Choroid plexus epithelial cell (primary cell): ENCODE results near the gene OLA1.

Experiments
- DNase-seq: peaks from one replicate; pipeline ENCODE4 v3.0.0-alpha.2; 2010; ENCODE audit warnings: low read depth
- H3K4me3 ChIP-seq: 2 replicates; pipeline ENCODE4 v1.5.1; 2011; ENCODE audit warnings: low read depth, mild to moderate bottlenecking, control low read depth, low read length, moderate library complexity
- CTCF ChIP-seq: conservative IDR thresholded peaks from 2 replicates; pipeline ENCODE4 v1.5.1; 2011; ENCODE audit warnings: low read depth, mild to moderate bottlenecking, control low read depth, inconsistent platforms, low read length, moderate library complexity

The OLA1 gene

GRCh38 chr2:174184504-174184903 is 63.8 kb downstream of the OLA1 start:
- no peak for TF ChIP-seq CTCF
- no peak overlapping the region for H3K4me3 ChIP-seq
- DNase-seq, result no peak

- DNase-seq, result no peak
- no peak overlapping the region for H3K4me3 ChIP-seq
- no peak for TF ChIP-seq CTCF
Measured at GRCh38 chr2:174183076-174183475, 65.3 kb downstream of the OLA1 start.

GRCh38 chr2:174181368-174181767 is 67.0 kb downstream of the OLA1 start:
- DNase-seq, result no peak
- no peak overlapping the region for H3K4me3 ChIP-seq
- TF ChIP-seq CTCF, result no peak

- H3K4me3 ChIP-seq, result no peak overlapping the region
- DNase-seq, result no peak
- no peak for TF ChIP-seq CTCF
Measured at GRCh38 chr2:174180726-174181236, 67.6 kb downstream of the OLA1 start.

DNA sequence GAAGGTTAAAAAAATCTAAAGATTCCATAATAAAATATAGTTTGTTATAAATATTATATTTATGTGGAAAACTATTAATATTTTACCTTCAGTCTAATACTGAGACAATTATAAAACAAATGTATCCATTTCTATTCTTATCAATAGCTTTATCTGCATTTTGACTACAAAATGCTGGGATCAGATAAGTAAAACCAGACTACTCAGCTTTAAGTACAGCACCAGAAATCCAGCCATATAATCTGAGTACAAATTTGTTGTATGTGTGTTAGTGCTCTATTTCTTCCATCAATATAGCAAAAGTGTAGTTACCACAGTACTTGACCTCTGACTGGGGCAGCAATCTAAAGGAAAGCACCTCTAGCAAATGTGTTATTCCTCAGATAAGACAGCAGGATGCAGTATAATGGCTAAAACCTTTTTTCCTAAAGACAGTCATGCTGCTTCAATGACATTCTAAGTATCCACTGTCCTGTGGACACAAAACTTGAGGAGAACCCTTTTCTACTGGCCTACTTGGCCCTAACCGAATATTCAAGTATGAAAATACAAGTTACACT is 68.1 kb downstream of the OLA1 start:
- peak; percentile 36 for DNase-seq
- peak; percentile 31 for TF ChIP-seq CTCF
- H3K4me3 ChIP-seq, result no peak overlapping the region

GRCh38 chr2:174177316-174177890 is 70.9 kb downstream of the OLA1 start:
- no peak for TF ChIP-seq CTCF
- no peak overlapping the region for H3K4me3 ChIP-seq
- DNase-seq, result no peak

- no peak for TF ChIP-seq CTCF
- H3K4me3 ChIP-seq, result no peak overlapping the region
- DNase-seq, result peak; percentile 21
Measured at GRCh38 chr2:174176898-174177297, 71.4 kb downstream of the OLA1 start.
